Chondrocyte (in vitro differentiated cells): Measurements from ENCODE around the gene ATAD5. TPM values are rescaled to one million over a fixed set of nuclear protein-coding genes. Genes with fewer than 3 reads are reported as not detected.
"Not testable (repeated sequence)": the region's sequence is repeated elsewhere in the genome, so short reads cannot be mapped to it uniquely, and the experiment has no call there.

ENCODE experiments used
- DNase-seq: peaks from one replicate; pipeline ENCODE4 v3.0.0; 2021; ENCODE audit warnings: mixed read lengths, low spot score
- H3K27ac Mint-ChIP-seq: one replicate; pipeline ENCODE4 v1.8.0; 2021; ENCODE audit warnings: mild to moderate bottlenecking, moderate library complexity, mixed read lengths; ENCODE audit not compliant: unreplicated experiment
- H3K27me3 Mint-ChIP-seq: 2 replicates; pipeline ENCODE4 v1.8.0; 2021; ENCODE audit warnings: low read depth, mixed read lengths
- H3K36me3 Mint-ChIP-seq: 2 replicates; pipeline ENCODE4 v1.8.0; 2021; ENCODE audit warnings: low read depth, mixed read lengths
- H3K4me1 Mint-ChIP-seq: 2 replicates; pipeline ENCODE4 v1.8.0; 2021; ENCODE audit warnings: low read depth, mild to moderate bottlenecking, mixed read lengths
- H3K4me3 Mint-ChIP-seq: one replicate; pipeline ENCODE4 v1.8.0; 2021; ENCODE audit warnings: mild to moderate bottlenecking, moderate library complexity, mixed read lengths; ENCODE audit not compliant: unreplicated experiment
- H3K9me3 Mint-ChIP-seq: 2 replicates; pipeline ENCODE4 v1.8.0; 2021; ENCODE audit warnings: low read depth, mixed read lengths
- CTCF ChIP-seq: fragments of 200-600 bp; sonication (generic); IDR thresholded peaks from 2 replicates; pipeline ENCODE4 v1.5.0; 2021; ENCODE audit warnings: antibody characterized with exemption, mild to moderate bottlenecking, moderate library complexity
- total RNA-seq: library from RNA; stranded (reverse); gene quantifications from 3 replicates; pipeline ENCODE4 v1.2.1, GENCODE V29; 2021

The ATAD5 gene
- total RNA-seq, 1 donor from 2014 or later, result 1.4 TPM

GRCh38 chr17:30816165-30816564 lies 15.6 kb upstream of the ATAD5 start:
- no peaks in the 10 kb centered on the region for H3K36me3 Mint-ChIP-seq
- no peak for TF ChIP-seq CTCF
- no peak for DNase-seq
- peaks cover 16% of the 10 kb centered on the region for H3K4me1 Mint-ChIP-seq
- H3K4me3 Mint-ChIP-seq, result no peak overlapping the region
- no peaks in the 10 kb centered on the region for H3K27me3 Mint-ChIP-seq
- H3K9me3 Mint-ChIP-seq, result no peaks in the 10 kb centered on the region
- H3K27ac Mint-ChIP-seq, result no peak overlapping the region

GRCh38 chr17:30819971-30820705 lies 11.6 kb upstream of the ATAD5 start:
- Mint-ChIP-seq H3K4me3 (no peak overlapping the region), H3K27ac (no peak overlapping the region), H3K4me1 (peaks cover 27% of the 10 kb centered on the region), H3K9me3 (no peaks in the 10 kb centered on the region), H3K27me3 (no peaks in the 10 kb centered on the region), H3K36me3 (no peaks in the 10 kb centered on the region)
- no peak for TF ChIP-seq CTCF
- no peak for DNase-seq

- Mint-ChIP-seq H3K36me3 (no peaks in the 10 kb centered on the region), H3K9me3 (no peaks in the 10 kb centered on the region), H3K27me3 (no peaks in the 10 kb centered on the region), H3K4me3 (no peak overlapping the region), H3K4me1 (peaks cover 27% of the 10 kb centered on the region), H3K27ac (no peak overlapping the region)
- DNase-seq, result no peak
- TF ChIP-seq CTCF, result peak; percentile 14
Measured at GRCh38 chr17:30821871-30822723, 9.7 kb upstream of the ATAD5 start.

- not testable (repeated sequence) for H3K27me3 Mint-ChIP-seq, H3K4me3 Mint-ChIP-seq, H3K27ac Mint-ChIP-seq, DNase-seq, H3K36me3 Mint-ChIP-seq, H3K9me3 Mint-ChIP-seq
- peaks cover 27% of the 10 kb centered on the region for H3K4me1 Mint-ChIP-seq
Measured at GRCh38 chr17:30822919-30823318, 8.8 kb upstream of the ATAD5 start.

- Mint-ChIP-seq H3K4me3 (peak overlapping the region; percentile 96), H3K36me3 (no peaks in the 10 kb centered on the region), H3K9me3 (no peaks in the 10 kb centered on the region), H3K27ac (no peak overlapping the region), H3K27me3 (no peaks in the 10 kb centered on the region), H3K4me1 (peaks cover 27% of the 10 kb centered on the region)
- TF ChIP-seq CTCF, result no peak
- DNase-seq, result no peak
Measured at GRCh38 chr17:30823421-30823820, 8.3 kb upstream of the ATAD5 start.
